Smooth muscle cell (in vitro differentiated cells): ENCODE data around the gene TET2. TPM values are rescaled to one million over a fixed set of nuclear protein-coding genes. Genes with fewer than 3 reads are reported as not detected.

ENCODE experiments used
- DNase-seq: peaks from one replicate; lab custom pipeline; 2025; ENCODE audit not compliant: unreplicated experiment; lab: John Stamatoyannopoulos, UW
- H2AFZ ChIP-seq: fragments of 200-600 bp; sonication (generic); 2 replicates; pipeline ENCODE4 v1.6.0; 2016; ENCODE audit warnings: antibody characterized with exemption, low read depth, mild to moderate bottlenecking
- H3F3A ChIP-seq: fragments of 200-600 bp; sonication (generic); 2 replicates; pipeline ENCODE4 v1.6.0; 2017; ENCODE audit warnings: antibody characterized with exemption, low read depth
- H3K27ac ChIP-seq: fragments of 200-600 bp; sonication (generic); 2 replicates; pipeline ENCODE4 v1.5.1; 2016; ENCODE audit warnings: low read depth, mild to moderate bottlenecking
- H3K27me3 ChIP-seq: fragments of 200-600 bp; sonication (generic); 2 replicates; pipeline ENCODE4 v1.6.1; 2016; ENCODE audit warnings: low read depth, mild to moderate bottlenecking
- H3K36me3 ChIP-seq: fragments of 200-600 bp; sonication (generic); 2 replicates; pipeline ENCODE4 v1.5.1; 2016; ENCODE audit warnings: low read depth
- H3K4me1 ChIP-seq: fragments of 200-600 bp; sonication (generic); 2 replicates; pipeline ENCODE4 v1.5.1; 2016; ENCODE audit warnings: low read depth
- H3K4me2 ChIP-seq: fragments of 200-600 bp; sonication (generic); 2 replicates; pipeline ENCODE4 v1.6.0; 2016; ENCODE audit warnings: mild to moderate bottlenecking
- H3K4me3 ChIP-seq: fragments of 200-600 bp; sonication (generic); 2 replicates; pipeline ENCODE4 v1.5.1; 2016; ENCODE audit warnings: mild to moderate bottlenecking
- H3K79me2 ChIP-seq: fragments of 200-600 bp; sonication (generic); 2 replicates; pipeline ENCODE4 v1.6.0; 2016; ENCODE audit warnings: low read depth, mild to moderate bottlenecking
- H3K9ac ChIP-seq: fragments of 200-600 bp; sonication (generic); 2 replicates; pipeline ENCODE4 v1.6.0; 2016; ENCODE audit warnings: low read depth
- H3K9me3 ChIP-seq: fragments of 200-600 bp; sonication (generic); replicated peaks from 2 replicates; pipeline ENCODE4 v1.5.1; 2016; ENCODE audit warnings: low read depth
- H4K20me1 ChIP-seq: fragments of 200-600 bp; sonication (generic); 2 replicates; pipeline ENCODE4 v1.6.0; 2016; ENCODE audit warnings: low read depth
- WGBS: methylation state at CpG from one replicate; pipeline ENCODE4 v1.1.7; 2016; ENCODE audit warnings: low lambda C conversion rate; 5-methylcytosine and 5-hydroxymethylcytosine counted together
- polyA plus RNA-seq: library from polyadenylated mRNA; unstranded; fragments of >200 nt; fragmentation: Nextera tagmentation; extraction: Ambion mirVana; gene quantifications from 2 replicates; pipeline ENCODE4 v1.2.1, GENCODE V29; 2016
- total RNA-seq: library from RNA; depleted of rRNA; stranded (reverse); fragments of >200 nt; gene quantifications from 2 replicates; pipeline ENCODE4 v1.2.3, GENCODE V29; 2014
- TF ChIP-seq, protein P1 (sequence below): fragments of 200-600 bp; sonication (generic); IDR thresholded peaks from 2 replicates; pipeline ENCODE4 v1.5.1; 2017; ENCODE audit warnings: borderline replicate concordance, mild to moderate bottlenecking, antibody characterized with exemption; ENCODE audit not compliant: insufficient read depth, poor library complexity, severe bottlenecking

TET2 gene
- total and polyA plus RNA-seq, 2 experiments from 2014 or later, result 2.7 to 20.5 TPM

DNA sequence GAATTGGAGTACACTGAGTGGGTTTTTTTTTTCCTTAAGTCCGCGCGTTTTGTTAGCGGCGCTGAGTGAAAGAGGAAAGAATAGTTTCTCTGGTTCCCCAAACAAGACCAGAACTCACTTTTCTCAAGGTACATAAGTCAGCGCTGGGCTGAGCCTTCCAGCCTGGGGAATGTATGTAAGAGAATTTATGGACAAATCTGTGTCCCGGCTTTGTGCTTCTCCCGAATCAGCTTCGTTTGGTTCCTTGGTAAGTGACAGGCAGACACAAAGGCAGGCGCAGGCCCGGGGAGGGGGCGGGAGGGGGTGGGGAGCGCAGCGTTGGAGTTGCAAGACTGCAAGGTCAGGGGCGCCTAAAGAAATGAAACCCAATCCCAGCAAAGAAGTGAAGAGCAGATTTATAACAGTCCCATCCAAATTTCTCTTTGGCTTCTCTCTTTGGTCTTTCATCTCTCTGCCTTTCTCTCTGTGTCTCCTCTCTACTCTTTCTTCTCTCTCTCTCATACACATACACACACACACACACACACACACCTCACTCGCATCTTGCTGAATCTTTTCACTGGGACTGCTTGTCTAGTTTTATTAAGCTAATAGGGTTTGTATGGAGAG is 981 bp downstream of the TET2 start:
- TF ChIP-seq, protein P1, sequence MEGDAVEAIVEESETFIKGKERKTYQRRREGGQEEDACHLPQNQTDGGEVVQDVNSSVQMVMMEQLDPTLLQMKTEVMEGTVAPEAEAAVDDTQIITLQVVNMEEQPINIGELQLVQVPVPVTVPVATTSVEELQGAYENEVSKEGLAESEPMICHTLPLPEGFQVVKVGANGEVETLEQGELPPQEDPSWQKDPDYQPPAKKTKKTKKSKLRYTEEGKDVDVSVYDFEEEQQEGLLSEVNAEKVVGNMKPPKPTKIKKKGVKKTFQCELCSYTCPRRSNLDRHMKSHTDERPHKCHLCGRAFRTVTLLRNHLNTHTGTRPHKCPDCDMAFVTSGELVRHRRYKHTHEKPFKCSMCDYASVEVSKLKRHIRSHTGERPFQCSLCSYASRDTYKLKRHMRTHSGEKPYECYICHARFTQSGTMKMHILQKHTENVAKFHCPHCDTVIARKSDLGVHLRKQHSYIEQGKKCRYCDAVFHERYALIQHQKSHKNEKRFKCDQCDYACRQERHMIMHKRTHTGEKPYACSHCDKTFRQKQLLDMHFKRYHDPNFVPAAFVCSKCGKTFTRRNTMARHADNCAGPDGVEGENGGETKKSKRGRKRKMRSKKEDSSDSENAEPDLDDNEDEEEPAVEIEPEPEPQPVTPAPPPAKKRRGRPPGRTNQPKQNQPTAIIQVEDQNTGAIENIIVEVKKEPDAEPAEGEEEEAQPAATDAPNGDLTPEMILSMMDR, result no peak
- Histone ChIP-seq H3K4me3 (peak overlapping the region; percentile 99), H2AFZ (peak overlapping the region; percentile 100), H3K9ac (peak overlapping the region; percentile 96), H4K20me1 (peaks cover 48% of the 10 kb centered on the region), H3F3A (peaks cover 9% of the 10 kb centered on the region), H3K27ac (peak overlapping the region; percentile 66), H3K4me1 (peaks cover 8% of the 10 kb centered on the region), H3K27me3 (no peaks in the 10 kb centered on the region), H3K36me3 (no peaks in the 10 kb centered on the region), H3K9me3 (no peaks in the 10 kb centered on the region), H3K4me2 (peak overlapping the region; percentile 98), H3K79me2 (peaks cover 48% of the 10 kb centered on the region)
- peak; percentile 1 for DNase-seq
- WGBS, result 2% methylated on average over 16 of the region's 16 CpGs

DNA sequence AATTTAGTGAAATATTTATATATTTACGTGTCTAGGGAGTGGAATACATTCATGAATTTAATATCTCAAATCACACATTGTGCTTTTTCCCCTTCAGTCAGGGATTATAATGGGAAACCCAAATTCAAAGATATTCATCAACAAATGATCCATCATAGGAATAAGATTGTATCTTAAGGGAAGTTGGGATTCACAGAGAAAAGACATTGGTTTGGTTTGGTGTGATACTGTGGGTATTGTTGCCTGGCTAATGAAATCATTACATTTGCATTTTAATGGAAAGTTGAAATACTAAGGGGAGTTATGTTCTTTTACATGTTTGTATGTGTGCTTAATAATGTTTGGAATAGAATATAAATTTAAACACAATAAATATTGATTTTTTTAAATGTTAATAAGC is 1.7 kb downstream of the TET2 start:
- Histone ChIP-seq H3K27me3 (no peaks in the 10 kb centered on the region), H3K4me1 (peaks cover 8% of the 10 kb centered on the region), H3K9me3 (no peaks in the 10 kb centered on the region), H3K4me3 (peak overlapping the region; percentile 99), H3K79me2 (peaks cover 55% of the 10 kb centered on the region), H3K36me3 (no peaks in the 10 kb centered on the region), H2AFZ (no peak overlapping the region), H3F3A (peaks cover 9% of the 10 kb centered on the region), H3K4me2 (peak overlapping the region; percentile 98), H4K20me1 (peaks cover 55% of the 10 kb centered on the region), H3K27ac (peak overlapping the region; percentile 66), H3K9ac (peak overlapping the region; percentile 96)
- WGBS, result 70% methylated on average over 1 of the region's 1 CpG
- TF ChIP-seq, protein P1, result no peak
- no peak for DNase-seq

DNA sequence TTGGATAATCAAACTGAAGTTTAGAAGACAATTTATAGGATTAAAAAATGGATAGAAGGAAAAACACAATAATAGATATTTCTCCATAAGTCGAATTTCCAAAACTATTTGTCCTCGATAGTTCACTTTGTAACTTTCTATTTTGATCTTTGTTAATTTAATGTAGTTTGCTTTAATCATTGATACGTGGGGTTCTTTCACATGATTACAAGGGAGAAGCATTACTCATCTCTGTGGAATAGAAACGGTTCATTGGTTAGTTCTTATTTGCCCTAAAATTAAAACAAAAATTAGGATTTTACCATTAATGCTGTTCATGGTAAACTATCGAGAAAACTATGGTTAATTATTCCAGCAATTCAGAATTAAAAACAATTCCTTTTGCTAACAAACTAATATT is 2.1 kb downstream of the TET2 start:
- H3F3A ChIP-seq, result peaks cover 9% of the 10 kb centered on the region
- H3K4me1 ChIP-seq, result peaks cover 8% of the 10 kb centered on the region
- no peak overlapping the region for H2AFZ ChIP-seq
- WGBS, result 75% methylated on average over 5 of the region's 5 CpGs
- no peaks in the 10 kb centered on the region for H3K27me3 ChIP-seq
- H3K4me2 ChIP-seq, result peak overlapping the region; percentile 98
- TF ChIP-seq, protein P1, result no peak
- H3K79me2 ChIP-seq, result peaks cover 59% of the 10 kb centered on the region
- H3K9me3 ChIP-seq, result no peaks in the 10 kb centered on the region
- peaks cover 59% of the 10 kb centered on the region for H4K20me1 ChIP-seq
- H3K27ac ChIP-seq, result no peak overlapping the region
- no peak overlapping the region for H3K9ac ChIP-seq
- H3K4me3 ChIP-seq, result peak overlapping the region; percentile 99
- H3K36me3 ChIP-seq, result no peaks in the 10 kb centered on the region
- no peak for DNase-seq

DNA sequence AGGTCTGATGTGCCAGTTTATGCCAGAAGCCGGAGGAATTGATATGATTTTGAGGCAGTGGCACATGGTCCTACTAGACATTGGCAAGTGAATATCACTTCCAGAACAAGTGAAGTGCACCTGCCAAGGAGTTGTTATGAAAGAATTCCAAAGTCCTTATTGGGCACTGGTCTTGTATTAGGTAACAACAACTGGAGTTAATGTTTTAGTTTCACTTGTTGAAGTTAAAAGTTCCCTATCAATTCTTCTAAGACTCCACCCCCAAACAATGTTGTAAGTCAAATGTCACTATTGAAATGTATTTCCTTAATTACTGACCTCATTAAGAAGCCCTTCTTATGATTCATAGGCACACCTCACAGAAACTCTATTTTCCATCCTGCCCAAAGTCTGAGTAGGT is 3.1 kb downstream of the TET2 start:
- Histone ChIP-seq H3F3A (peaks cover 9% of the 10 kb centered on the region), H2AFZ (no peak overlapping the region), H3K9me3 (no peaks in the 10 kb centered on the region), H3K4me1 (peaks cover 8% of the 10 kb centered on the region), H3K27ac (no peak overlapping the region), H3K27me3 (no peaks in the 10 kb centered on the region), H3K9ac (no peak overlapping the region), H3K79me2 (peaks cover 67% of the 10 kb centered on the region), H3K36me3 (no peaks in the 10 kb centered on the region), H3K4me2 (no peak overlapping the region), H3K4me3 (peak overlapping the region; percentile 15), H4K20me1 (peaks cover 69% of the 10 kb centered on the region)
- whole genome bisulfite sequencing, result 100% methylated on average over 1 of the region's 1 CpG
- DNase-seq, result no peak
- TF ChIP-seq, protein P1, result no peak
